Left renal pelvis (tissue), 4 donors: ENCODE measurements around the gene MACF1. TPM values are rescaled to one million over a fixed set of nuclear protein-coding genes. Genes with fewer than 3 reads are reported as not detected.
"Not testable (repeated sequence)": the region's sequence is repeated elsewhere in the genome, so short reads cannot be mapped to it uniquely, and the experiment has no call there.

ENCODE experiments used
- DNase-seq, 4 donors: peaks; one replicate each; pipeline ENCODE4 v3.0.0-alpha.2; 2013; ENCODE audit warnings: low read depth in 4 of 4, low spot score in 3 of 4
- polyA plus RNA-seq, 4 donors: library from polyadenylated mRNA; unstranded; fragments of 120-200 nt; gene quantifications; one replicate each; pipeline ENCODE4 v1.2.1, GENCODE V29; 2013; ENCODE audit not compliant: insufficient read length in 4 of 4

MACF1 gene
- polyA plus RNA-seq, 4 donors = 202 to 261 (median 253) TPM

DNA sequence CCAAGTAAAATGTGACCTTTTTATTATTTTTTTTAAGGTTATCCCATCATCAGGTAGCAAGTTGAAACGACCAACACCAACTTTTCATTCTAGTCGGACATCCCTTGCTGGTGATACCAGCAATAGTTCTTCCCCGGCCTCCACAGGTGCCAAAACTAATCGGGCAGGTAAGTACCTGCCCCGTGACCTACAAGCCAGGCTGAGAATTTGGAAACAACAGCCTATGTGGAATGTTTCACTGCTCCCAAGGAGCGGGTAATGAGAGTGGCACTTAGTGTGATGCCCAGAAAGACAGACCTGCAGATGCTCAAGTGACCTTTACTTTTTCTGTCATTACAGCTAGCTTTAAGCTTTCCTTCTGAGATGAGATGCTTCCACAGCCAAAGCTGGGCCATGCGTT lies 280.1 kb downstream of the MACF1 start:
- DNase-seq = no peak

DNA sequence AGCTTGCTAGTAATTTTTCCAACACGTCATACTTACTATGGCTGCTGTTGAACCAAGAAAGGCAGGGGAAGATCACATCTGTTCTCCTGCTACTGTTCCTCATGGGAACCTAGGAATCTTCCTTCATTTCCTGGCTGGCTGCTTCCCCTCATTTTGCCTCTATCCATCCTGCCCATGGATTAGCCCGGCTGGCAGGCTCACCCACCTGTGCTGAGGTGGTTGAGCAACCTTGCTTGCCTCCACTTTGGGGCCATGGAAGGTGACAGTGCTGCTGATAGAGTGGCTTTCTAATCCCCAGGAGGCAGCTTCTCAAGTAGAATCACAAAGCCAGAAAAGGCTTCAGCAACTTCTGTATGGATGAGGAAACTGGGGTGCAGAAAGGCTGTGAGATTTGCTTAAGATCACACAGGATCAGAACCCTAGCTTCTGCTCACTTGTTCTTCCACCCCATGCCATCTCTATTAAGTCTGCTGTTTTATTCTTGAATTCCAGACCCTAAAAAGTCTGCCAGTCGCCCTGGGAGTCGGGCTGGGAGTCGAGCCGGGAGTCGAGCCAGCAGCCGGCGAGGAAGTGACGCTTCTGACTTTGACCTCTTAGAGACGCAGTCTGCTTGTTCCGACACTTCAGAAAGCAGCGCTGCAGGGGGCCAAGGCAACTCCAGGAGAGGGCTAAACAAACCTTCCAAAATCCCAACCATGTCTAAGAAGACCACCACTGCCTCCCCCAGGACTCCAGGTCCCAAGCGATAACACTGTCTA lies 280.7 kb downstream of the MACF1 start:
- no peak for DNase-seq

DNA sequence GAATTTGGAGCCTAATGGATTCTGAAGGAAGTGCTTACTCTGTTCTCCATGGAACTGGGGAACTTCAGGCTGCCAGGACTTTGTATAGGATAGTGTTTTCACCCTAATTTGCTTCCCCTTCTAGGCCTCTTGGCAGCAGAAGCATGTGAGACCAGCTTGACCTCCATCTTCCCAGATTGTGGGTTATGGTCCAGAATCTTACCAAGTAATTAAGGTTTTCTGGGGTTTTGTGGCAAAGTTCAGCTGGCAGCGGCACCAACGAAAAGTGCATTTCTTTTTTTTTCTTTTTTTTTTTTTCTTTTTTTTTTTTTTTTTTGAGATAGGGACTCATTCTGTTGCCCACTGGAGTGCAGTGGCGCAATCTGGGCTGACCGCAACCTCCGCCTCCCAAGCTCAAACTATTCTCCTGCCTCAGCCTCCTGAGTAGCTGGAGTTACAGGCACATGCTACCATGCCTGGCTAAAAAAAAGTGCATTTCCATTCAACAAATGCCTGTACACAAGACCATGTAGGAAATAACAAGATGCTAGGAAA lies 283.6 kb downstream of the MACF1 start:
- DNase-seq = no peak

DNA sequence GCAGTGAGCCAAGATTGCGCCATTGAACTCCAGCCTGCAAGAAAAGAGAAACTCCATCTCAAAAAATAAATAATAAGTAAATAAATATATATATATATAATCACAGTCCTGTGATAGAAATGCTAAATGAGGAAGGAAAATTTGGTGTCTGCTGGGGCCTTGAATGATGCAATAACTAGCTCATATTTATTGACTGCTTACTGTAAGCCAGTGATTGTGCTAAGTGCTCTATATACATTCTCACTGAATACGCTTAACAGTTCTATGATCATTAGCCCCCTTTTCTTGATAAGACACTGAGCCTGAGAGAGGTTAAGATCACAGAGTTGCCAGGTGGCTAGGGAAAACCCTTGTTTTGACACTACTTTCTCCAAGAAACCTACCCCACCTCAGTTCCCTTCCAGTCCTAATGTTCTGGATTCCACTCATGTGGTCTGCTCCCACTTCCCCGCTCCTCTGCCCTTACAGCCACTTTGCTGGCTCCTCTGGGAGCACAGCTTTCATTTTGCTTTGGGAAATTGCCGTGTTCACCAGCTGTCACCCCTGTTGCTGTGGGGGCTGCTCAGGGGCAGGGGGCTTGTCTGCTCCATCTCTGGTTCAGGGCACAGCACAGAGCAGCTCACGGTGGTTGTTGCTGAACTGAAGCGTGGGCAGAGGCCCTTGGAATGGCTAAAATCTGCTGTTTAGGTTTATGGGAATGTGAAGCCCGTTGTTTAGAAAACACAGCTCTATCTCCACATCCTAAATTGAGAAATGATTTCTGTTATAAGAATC lies 284.5 kb downstream of the MACF1 start:
- DNase-seq = no peak

DNA sequence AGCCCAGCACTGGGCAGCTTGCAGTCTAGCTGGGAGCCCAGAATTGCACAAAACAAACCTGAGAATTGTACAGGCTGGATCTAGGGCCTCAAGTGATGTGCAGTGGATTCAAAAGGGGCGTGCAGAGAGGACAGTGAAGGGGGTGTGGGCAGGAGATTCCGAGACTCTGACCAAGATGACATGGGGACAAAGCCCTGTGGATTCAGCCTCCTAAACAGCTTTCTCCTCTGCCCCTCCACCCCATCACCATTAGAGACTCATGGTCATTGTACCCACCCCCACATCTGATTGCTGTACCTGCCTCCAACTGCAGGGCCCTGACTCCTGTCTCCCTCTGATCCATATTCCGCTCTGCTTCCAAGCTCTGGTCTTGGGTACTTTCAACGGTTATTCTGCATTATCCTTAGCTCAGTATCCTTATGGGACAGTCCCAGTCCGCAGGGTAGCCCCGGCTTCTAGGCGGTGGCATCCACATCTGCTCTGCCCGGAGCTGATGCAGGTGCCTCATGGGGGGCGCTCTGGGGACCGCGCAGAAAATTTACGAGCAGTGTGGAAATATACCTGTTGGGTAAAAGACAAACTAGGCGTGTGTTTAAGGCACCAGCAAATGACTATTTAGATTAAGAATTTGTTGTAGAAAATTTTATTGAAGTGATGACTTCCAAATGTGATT lies 285.2 kb downstream of the MACF1 start:
- DNase-seq = no peak

DNA sequence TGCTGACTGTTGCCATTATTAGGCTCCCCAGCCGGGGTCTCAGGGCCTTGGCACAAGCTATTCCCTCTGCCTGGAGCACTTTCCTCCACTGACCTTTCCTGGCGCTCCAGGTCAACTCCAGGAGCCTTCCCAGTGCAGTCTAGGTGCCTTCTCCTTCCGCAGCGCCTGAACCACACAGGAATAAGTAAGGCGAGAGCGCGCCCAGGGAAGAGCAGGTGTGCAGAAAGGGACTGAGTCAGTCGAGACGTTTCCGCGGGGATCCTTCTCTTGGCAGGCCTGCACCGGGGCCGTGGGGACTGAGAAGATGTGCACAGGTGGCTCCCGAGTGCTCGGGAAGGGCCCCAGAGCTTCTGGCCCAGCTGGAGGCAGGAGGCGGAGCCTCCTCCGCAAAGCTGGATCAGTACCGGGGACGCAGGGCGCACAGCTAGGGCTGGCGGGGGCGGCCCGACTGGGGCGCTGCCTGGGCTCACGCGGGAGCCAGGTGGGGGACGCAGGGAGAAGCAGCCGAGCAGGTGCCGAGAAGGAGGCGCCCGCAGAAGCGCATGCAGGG lies 286.2 kb downstream of the MACF1 start:
- no peak for DNase-seq

DNA sequence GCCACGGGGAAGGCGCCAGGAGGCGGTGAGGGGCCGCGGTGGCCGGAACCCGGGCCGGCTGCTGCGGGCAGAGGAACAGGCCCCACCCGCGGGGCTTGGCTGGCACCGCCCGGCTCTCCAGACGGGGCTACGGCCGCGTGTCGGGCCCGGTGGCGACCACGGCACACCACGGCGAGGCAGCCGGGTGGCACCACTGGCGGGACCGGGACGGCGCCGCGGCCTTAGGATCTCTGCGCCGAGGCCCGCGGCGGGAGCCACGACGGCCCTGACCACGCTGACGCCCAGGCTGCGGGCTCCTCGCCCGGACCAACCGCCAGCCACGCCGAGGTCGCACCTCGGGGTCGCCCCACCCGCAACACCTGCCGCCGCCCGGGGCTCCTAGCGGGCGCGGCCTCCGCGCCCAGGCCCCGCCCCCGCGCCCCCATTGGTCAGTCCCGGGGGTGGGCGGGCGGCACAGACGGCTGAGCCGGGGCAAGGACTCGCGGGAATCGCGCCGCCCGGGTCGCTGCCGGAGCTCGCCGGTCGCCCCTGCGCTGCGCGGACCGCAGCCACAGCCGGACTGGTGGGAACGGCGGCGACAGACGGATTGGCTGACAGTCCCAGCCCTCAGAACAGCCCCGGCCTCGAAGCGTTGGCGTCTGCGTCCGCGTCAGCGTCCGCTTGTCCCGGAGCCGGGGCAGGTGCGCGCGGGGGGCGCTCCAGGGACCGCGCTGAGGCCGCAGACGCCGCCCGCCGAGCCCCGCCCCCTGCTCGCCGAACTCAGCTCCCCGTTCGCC lies 286.8 kb downstream of the MACF1 start, which contains the start of gene BMP8A:
Gene BMP8A (plus strand): TSS at position 491 of the 776 bp plus-strand sequence. CDS start 356 bp downstream, outside the sequence.
- DNase-seq = peak in 2 of 4 donors; percentile 32 to 36

DNA sequence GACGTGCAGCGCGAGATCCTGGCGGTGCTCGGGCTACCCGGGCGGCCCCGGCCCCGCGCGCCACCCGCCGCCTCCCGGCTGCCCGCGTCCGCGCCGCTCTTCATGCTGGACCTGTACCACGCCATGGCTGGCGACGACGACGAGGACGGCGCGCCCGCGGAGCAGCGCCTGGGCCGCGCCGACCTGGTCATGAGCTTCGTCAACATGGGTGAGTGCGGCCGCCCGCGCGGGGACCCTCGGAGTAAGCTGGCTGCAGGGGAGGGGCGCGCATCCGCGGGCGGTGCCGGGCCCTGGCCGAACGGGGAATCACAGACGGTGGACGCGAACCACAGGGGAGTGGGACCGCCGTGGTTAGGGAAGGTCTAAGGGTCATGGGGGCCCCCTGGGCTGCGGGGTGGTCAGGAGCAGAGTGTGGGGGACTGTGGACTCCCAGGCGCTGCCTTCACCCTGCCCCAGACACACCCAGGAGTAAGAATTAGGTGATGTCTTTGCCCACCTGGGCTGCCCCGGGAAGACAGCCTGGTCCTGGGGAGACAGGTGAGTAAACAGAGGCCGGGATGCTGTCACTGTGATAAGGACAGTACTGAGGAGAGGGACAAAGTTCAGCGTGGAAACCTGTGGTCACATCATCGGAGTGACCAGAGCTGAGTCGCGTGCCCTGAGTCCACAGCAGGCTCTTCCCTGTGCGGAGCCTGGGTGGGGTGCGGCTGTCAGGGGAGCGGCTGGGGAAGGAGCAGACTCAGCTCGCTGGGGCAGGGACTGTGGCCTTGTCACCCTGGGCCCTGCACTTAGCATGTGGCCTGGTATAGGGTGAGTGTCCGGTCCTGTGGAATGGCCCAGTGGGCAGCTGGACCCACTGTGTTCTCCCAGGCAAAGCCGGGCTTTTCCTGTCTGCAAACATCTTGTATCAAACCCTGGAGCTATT lies 287.9 kb downstream of the MACF1 start:
- not testable (repeated sequence) for DNase-seq

DNA sequence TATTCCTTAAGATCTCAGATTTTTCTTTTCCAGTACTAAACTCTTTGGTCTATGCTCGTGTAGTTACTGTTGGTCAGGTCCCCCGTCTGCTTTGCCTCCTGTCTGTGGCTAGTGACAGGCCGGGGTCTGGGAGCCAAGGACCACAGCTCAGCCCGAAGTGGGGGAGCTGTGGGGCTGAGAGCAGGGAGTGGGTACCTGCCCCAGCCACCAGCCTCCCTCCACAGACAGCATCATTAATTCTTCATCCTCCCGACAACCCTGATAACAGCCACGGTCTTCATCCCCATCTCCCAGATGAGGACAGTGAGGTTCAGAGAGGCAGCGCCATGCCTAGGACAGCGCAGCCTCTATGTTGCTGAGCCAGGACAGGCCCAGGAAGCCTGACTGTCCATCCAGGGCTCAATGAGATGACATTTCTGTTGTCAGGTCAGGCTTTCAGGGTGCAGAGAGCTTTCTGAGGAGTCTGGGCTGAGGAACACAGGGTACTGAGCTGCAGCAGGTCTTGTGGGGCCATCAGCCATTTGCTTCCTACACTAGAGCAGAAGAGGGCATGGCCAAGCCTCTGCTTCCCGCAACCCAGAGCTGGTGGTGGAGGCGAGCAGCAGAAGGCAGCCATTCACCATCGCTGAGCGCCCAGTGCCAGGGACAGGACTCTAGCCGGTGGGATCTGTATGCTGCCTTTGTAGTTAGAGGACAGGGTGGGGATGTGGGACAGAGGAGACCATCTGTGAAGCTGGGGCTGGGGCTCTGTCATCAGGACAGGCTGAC lies 288.7 kb downstream of the MACF1 start:
- not testable (repeated sequence) for DNase-seq

DNA sequence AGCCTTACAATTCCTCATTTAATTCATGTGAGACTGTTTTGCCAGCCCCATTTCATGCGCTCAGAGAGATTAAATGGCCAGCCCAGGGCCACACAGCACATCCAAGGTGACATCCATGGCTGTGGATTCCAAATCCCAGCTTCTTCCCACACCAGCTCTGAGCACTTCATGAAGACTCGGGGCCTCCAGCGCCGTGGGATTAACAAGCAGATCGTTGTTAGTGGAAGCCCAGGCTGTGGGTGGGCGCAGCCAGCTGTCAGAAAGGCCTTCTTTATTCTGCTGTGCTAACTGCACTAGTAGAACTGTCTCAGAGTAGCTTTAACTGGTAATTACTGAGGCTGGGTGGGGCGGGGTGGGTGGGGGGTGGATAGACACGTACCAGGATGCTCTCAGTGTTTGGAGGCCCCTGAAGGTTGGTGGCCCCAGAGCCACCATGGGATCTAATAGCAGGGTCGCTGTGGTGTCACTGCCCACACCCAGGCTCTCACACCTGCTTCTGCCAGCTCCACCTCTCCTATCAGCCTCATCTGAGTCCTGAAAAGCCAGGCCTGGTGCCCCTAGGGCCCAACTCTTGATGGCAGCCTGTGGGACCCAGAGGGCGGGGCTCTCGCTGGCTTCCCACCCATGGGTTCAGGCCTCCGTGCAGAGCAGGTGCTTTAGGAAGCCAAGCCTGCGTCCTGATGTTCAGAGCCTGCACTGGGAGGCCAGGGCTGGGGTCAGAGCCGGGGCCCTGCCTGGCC lies 290.3 kb downstream of the MACF1 start:
- DNase-seq = no peak

DNA sequence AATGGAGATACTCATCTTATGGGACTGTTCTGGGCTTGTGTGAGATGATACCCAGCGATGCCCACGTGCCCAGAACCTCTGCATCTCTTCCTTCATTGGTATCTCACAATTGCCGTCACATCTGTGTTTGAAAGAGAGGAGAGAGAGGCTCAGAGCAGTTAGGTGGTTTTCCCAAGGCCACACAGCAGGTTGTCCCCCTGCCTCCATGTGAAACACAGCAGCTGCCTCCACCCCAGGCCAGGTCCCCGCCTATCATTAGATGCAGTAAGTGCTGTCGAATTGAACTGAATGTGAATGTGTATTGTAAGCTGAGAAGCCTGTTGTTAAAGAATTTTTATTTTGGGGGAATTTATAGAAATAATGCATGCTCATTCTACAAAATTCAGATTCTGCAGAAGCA lies 292.0 kb downstream of the MACF1 start:
- not testable (repeated sequence) for DNase-seq

DNA sequence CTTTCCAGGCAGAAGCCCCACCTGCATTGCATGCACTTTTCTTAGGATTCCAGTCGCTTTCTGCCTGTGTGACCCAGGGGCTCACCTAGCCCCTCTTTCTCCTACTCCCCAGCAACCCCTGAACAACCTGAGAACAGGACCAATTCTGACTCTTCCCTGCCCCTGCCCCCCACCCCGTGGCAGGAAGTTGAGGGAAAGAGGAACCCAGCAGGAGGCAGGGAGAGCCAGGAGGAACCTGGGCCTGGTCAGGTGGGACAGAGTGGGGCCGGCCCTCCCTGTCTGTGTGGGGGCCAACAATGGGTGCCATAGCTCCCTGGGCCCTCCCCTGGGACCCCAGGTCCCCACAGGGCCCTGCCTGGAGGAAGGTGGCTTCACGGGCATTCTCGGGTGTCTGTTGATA lies 293.1 kb downstream of the MACF1 start:
- DNase-seq = no peak

DNA sequence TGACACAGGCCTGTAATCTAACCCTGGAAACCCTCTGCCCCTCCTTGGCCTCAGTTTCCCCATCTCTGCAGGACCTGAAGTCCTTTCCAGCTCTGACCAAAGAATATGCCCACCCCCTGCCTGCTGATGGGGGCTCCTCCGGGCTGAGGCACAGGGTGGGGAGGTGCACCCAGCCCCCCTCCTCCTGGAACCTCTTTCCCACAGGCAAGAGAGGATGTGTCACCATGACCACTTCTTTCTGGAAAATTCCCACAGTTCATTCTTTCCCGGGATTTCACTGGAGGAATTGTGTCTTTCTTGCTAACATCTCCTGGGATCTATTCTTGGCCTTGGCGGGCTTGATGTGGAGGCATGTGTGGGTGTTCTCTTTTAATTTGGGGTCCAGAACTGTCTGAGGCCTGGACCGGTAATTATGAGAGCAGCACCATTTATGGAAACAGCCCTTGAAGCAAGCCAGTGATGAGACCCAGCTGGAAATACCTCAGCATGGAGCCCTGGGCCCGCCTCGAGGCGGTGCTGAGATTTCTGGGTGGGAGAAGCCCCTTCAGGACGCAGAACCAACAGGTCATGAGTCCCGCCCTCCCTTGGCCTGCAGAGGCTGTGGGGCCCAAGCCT lies 293.7 kb downstream of the MACF1 start:
- peak in 3 of 4 donors; percentile 25 to 50 (median 37) for DNase-seq

DNA sequence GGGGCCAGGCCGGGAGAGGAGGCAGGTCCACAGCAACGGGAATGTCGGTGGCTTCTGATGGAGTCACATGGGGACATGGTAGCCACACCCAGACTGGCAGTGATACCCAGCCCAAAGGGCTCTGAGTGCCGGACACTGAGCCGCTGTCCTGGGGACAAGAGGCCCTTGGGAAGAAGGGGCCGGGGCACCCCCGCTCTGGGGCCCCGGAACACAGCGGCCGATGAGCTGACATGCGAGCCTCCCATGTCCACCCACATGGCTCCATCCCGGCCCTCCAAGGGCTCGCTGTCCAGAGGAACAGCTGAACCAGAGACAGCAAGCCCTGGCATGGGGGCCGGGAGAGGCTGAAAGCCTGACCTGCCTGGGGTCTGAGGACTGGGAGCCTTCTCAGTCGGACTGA lies 294.3 kb downstream of the MACF1 start:
- DNase-seq = not testable (repeated sequence)

DNA sequence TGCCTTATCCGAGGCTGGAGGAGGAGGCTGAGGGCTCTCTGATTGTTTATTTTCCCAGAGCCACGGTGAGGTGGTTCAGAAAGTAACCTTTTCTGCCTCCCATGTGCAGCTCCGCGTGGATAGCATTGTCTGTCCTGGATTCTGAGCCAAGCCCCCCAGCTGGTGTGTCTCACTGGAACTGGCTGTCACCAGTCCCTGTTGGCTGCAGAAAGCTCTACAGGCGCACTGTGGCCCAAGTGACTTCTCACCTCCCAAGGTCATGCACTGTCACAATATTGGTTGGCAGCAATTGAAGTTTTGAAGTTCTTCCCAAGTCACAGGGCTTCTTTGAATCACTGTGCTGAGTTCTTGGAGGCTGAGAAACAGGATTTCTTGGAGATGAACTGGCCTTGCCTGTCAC lies 295.2 kb downstream of the MACF1 start:
- peak in 1 of 4 donors; percentile 19 for DNase-seq

DNA sequence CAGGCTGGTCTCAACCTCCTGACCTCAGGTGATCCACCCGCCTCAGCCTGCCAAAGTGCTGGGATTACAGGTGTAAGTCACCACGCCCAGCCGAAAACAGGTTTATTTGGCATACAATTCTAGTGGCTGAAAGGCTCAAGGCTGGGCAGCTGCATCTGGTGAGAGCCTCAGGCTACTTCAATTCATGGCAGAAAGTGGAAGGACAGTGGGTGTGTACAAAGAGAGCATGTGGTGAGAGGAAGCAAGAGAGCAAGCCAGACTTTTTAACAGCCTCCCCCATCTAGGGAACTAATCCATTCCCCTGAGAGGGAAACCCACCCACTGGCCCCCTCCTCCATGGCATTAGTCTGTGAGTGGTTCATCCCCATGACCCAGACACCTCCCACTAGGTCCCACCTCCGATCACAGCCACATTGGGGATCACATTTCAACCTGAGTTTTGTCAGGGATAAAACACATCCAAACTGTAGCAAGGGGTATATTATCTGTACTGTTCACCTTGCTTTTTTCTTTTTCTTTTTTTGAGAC lies 296.4 kb downstream of the MACF1 start:
- no peak for DNase-seq

DNA sequence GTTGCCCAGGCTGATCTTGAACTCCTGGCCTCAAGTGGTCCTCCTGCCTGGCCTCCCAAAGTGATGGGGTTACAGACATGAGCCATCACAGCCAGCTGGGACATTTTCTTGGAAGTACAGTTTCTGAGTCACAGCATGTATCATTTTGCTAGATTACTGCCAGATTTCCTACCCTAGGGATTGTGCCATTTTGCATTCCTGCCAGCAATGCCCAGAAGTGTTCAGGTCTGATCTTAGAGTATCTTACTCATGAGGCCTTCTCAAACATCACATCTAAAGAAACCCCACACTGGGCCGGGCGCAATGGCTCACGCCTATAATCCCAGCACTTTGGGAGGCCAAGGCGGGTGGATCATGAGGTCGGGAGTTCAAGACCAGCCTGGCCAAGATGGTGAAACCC lies 297.2 kb downstream of the MACF1 start:
- DNase-seq = no peak
